Stimulated activated effector memory CD8-positive, alpha-beta T cell treated with anti-CD3 and anti-CD28 coated beads, Interleukin-12 subunit alpha, Interleukin-12 subunit beta, amount 100 ng/mL, for 72 hours (primary cell): Measurements from ENCODE around the gene SLC52A3.

Source experiments
- ATAC-seq: fragments of 150-1000 bp; cut with Tn5 transposase; 2 replicates; pipeline ENCODE4 v1.10.0; 2021
- DNase-seq, 2 donors: peaks; one replicate each; pipeline ENCODE4 v3.0.0; 2021 to 2022; ENCODE audit warnings: low spot score in 2 of 2
- H3K27ac Mint-ChIP-seq: one replicate; pipeline ENCODE4 v1.8.0; 2022; ENCODE audit warnings: mild to moderate bottlenecking, mixed read lengths
- H3K36me3 Mint-ChIP-seq: one replicate; pipeline ENCODE4 v1.8.0; 2022; ENCODE audit warnings: mild to moderate bottlenecking, mixed read lengths
- H3K4me1 Mint-ChIP-seq: one replicate; pipeline ENCODE4 v1.8.0; 2022; ENCODE audit warnings: mixed read lengths
- H3K4me3 Mint-ChIP-seq: one replicate; pipeline ENCODE4 v1.8.0; 2022; ENCODE audit warnings: mild to moderate bottlenecking, mixed read lengths
- H3K9me3 Mint-ChIP-seq: one replicate; pipeline ENCODE4 v1.8.0; 2022; ENCODE audit warnings: mixed read lengths

SLC52A3 gene

GRCh38 chr20:753136-753535 lies 15.2 kb downstream of the SLC52A3 start:
- no peak for ATAC-seq
- no peak overlapping the region for H3K27ac Mint-ChIP-seq
- DNase-seq: no peak
- H3K36me3 Mint-ChIP-seq: no peaks in the 10 kb centered on the region
- H3K4me1 Mint-ChIP-seq: no peaks in the 10 kb centered on the region
- H3K9me3 Mint-ChIP-seq: no peaks in the 10 kb centered on the region
- H3K4me3 Mint-ChIP-seq: no peak overlapping the region

DNA sequence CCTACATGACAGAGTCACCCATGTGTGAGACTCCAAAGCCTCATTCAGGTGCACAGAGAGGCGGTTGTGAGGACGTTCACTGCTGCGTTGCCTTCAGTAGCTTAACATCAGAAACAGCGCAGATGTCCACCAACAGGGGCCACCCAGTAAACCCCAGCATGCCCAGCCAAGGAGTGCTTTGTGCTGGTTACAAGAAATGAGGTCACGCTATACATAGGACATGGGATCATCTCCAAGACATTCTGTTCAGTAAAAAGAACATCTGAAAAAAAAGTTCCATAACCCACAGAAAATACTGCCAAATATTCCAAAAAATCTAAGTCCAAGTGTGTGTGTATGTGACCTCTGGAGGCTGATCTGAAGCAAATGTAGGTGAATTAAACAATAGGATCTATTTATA lies 16.0 kb downstream of the SLC52A3 start:
- DNase-seq (no peak), ATAC-seq (no peak)
- no peaks in the 10 kb centered on the region for H3K36me3 Mint-ChIP-seq
- H3K27ac Mint-ChIP-seq: no peak overlapping the region
- no peaks in the 10 kb centered on the region for H3K4me1 Mint-ChIP-seq
- no peak overlapping the region for H3K4me3 Mint-ChIP-seq
- H3K9me3 Mint-ChIP-seq: no peaks in the 10 kb centered on the region

DNA sequence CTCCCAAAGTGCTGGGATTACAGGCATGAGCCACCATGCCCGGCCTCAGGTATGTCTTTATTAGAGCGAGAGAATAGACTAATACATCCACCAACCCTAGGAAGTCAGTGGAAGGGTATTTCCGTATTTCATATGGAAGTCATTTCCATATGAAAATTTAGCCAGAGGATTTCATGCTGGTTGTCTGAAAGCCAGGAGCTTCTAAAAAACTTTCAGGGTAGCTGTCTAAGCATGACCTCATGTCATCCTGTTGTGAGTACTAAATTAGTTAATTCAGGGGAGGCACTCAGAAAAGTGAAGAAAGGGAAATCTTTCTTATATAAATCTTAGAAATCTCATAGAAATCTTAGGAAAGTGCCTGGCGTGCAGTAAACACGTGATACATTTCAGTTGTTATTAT lies 16.5 kb downstream of the SLC52A3 start:
- H3K4me1 Mint-ChIP-seq: no peaks in the 10 kb centered on the region
- H3K4me3 Mint-ChIP-seq: no peak overlapping the region

DNA sequence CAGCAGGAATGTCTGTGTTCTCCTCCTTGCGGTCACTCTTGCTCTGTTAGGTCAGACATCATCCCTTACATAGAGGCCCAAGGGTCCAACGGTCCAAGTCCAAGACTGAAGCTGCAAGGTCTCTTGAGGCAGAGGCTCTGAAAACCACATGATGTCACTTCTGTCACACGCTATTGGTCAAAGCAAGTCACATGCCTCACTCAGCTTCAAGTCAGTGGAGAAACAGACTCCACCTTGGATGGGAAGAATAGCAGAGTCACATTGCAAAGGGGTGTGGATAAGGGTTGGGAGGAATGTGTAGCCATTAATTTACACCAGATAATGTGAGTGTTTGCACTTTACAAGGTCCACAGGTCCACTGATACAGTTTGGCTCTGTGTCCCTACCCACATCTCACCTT lies 17.5 kb downstream of the SLC52A3 start:
- H3K9me3 Mint-ChIP-seq: peaks cover 3% of the 10 kb centered on the region
- H3K36me3 Mint-ChIP-seq: no peaks in the 10 kb centered on the region
- H3K4me3 Mint-ChIP-seq: no peak overlapping the region
- no peak for ATAC-seq
- DNase-seq: no peak
- no peak overlapping the region for H3K27ac Mint-ChIP-seq
- H3K4me1 Mint-ChIP-seq: no peaks in the 10 kb centered on the region

More for the DNA sequence above, 16.5 kb downstream of the SLC52A3 start:
- DNase-seq (no peak), ATAC-seq (no peak)
- Mint-ChIP-seq H3K36me3 (no peaks in the 10 kb centered on the region), H3K27ac (no peak overlapping the region), H3K9me3 (no peaks in the 10 kb centered on the region)

DNA sequence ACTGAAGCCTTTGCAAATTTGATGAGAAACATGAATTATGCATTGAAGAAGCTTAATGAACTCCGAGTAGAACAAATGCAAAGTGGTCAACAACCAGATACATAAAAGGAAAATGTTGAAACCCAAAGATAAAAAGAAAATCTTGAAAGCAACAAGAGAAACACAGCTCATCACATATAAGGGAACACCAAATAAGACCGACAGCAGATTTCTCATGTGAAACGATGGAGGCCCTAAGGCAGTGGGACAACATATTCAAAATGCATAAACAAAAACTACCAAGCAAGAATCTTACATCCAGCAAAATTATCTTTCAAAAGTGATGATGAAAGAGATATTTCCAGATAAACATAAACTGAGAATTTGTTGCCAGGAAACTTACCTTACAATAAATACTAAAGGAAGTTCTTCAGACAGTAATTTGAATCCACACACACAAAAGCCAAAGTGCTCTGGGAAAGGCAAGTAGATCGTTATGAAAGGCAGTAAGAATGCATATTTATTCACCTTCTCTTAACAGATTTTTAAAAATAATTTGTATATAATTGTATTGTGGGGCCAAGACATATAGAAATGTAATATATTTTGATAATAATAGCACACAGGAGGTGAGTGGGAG lies 22.5 kb downstream of the SLC52A3 start:
- Mint-ChIP-seq H3K36me3 (no peaks in the 10 kb centered on the region), H3K9me3 (peaks cover 8% of the 10 kb centered on the region), H3K4me3 (no peak overlapping the region), H3K27ac (no peak overlapping the region), H3K4me1 (no peaks in the 10 kb centered on the region)
- ATAC-seq: no peak
- DNase-seq: no peak

DNA sequence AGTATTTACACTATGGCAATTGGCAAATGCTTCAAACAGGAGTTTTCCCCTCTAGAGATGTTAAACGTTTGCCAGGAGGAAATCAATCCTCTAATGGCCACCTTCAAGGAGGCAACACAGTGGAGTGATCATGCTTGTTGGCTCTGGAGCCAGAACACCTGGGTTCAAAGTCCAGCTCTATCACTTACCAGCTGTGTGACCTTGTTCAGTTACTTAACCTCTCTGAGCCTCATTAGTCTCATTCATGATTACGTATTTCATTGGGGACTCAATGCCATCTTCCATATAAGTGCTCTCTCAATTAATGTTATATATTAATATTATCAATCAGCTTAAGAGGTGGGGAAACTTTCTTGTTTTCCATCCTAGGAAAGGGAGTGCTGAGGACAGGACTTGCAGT lies 26.1 kb downstream of the SLC52A3 start:
- no peak overlapping the region for H3K4me3 Mint-ChIP-seq
- H3K36me3 Mint-ChIP-seq: no peaks in the 10 kb centered on the region
- ATAC-seq (no peak), DNase-seq (no peak)
- no peak overlapping the region for H3K27ac Mint-ChIP-seq
- peaks cover 8% of the 10 kb centered on the region for H3K9me3 Mint-ChIP-seq
- H3K4me1 Mint-ChIP-seq: no peaks in the 10 kb centered on the region

DNA sequence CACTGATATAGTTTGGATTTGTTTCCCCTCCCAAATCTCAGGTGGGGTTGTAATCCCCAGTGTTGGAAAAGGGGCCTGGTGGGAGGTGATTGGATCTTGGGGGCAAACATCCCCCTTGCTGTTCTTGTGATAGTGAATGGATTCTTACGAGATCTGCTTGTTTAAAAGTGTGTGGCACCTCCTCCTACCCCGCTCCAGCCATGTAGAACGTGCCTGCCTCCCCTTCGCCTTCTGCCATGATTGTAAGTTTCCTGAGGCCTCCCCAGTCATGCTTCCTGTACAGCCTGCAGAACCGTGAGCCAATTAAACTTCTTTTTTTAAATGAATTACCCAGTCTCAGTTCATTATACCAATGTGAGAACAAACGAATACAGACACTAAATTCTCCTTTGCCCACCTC lies 26.7 kb downstream of the SLC52A3 start:
- Mint-ChIP-seq H3K27ac (no peak overlapping the region), H3K4me1 (no peaks in the 10 kb centered on the region), H3K36me3 (no peaks in the 10 kb centered on the region), H3K4me3 (no peak overlapping the region), H3K9me3 (peaks cover 8% of the 10 kb centered on the region)
- DNase-seq (no peak), ATAC-seq (no peak)

DNA sequence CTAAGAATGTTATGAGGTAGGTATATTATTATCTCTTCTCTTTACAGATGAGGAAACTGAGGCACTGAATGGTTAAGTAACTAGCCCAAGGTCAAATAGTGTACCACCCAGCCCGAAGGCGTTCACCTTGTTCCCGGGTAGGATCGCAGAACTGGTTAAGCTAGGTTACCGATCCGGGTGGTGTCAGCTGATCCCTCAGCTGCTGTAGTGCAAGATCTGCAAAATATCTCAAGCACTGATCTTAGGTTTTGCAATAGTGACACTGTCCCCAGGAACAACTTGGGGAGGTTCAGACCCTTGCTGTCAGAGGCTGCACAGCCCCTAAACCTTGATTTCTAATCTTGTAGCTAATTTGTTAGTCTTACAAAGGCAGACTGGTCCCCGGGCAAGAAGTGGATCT lies 28.1 kb downstream of the SLC52A3 start:
- DNase-seq (no peak), ATAC-seq (no peak)
- Mint-ChIP-seq H3K9me3 (peaks cover under 1% of the 10 kb centered on the region), H3K4me1 (no peaks in the 10 kb centered on the region), H3K36me3 (no peaks in the 10 kb centered on the region), H3K27ac (no peak overlapping the region), H3K4me3 (no peak overlapping the region)

DNA sequence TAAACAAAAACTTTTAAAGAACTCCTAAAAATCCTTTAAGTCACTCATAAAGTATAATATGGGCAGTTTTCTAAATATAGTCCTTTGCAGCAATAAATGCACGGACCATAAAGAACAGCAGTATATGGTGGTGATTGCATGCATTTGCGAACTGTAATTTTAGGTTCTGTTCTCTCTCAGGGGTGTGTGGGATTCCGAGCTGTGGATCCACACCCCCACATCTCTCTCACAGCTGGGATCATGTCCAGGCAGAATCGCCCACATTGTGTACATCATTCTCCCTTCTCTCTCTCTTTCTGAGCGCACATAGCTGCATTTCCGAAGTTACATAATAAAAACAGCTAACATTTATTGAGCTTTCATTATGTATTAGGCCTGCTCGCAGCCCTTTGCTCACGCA lies 28.6 kb downstream of the SLC52A3 start:
- Mint-ChIP-seq H3K4me1 (no peaks in the 10 kb centered on the region), H3K36me3 (no peaks in the 10 kb centered on the region), H3K27ac (no peak overlapping the region), H3K9me3 (no peaks in the 10 kb centered on the region), H3K4me3 (no peak overlapping the region)
- ATAC-seq (no peak), DNase-seq (no peak)

GRCh38 chr20:733861-734260 lies 34.4 kb downstream of the SLC52A3 start:
- Mint-ChIP-seq H3K4me3 (no peak overlapping the region), H3K9me3 (no peaks in the 10 kb centered on the region), H3K4me1 (no peaks in the 10 kb centered on the region), H3K27ac (no peak overlapping the region), H3K36me3 (no peaks in the 10 kb centered on the region)
- no peak for DNase-seq
- no peak for ATAC-seq

- ATAC-seq: no peak
- no peaks in the 10 kb centered on the region for H3K4me1 Mint-ChIP-seq
- no peak for DNase-seq
- no peaks in the 10 kb centered on the region for H3K9me3 Mint-ChIP-seq
- H3K27ac Mint-ChIP-seq: no peak overlapping the region
- H3K36me3 Mint-ChIP-seq: no peaks in the 10 kb centered on the region
- H3K4me3 Mint-ChIP-seq: no peak overlapping the region
Observed at GRCh38 chr20:732727-733126, 35.6 kb downstream of the SLC52A3 start.

GRCh38 chr20:731891-732560 lies 36.3 kb downstream of the SLC52A3 start:
- Mint-ChIP-seq H3K4me1 (no peaks in the 10 kb centered on the region), H3K4me3 (no peak overlapping the region), H3K27ac (no peak overlapping the region), H3K36me3 (no peaks in the 10 kb centered on the region), H3K9me3 (no peaks in the 10 kb centered on the region)
- no peak for ATAC-seq
- DNase-seq: no peak

DNA sequence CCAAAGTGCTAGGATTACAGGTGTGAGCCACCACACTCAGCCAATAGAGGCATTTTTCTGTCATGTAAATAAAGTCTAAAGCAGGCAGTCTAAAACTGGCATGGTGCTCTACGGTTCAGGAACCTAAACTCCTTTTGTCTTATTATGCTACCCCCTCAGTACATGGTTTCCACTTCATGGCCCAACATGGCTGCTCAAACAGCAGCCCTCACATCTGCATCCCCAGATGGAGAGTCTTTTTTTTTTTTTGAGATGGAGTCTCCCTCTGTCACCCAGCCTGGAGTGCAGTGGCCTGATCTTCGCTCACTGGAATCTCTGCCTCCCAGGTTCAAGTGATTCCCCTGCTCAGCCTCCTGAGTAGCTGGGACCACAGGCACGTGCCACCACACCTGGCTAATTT lies 38.3 kb downstream of the SLC52A3 start:
- H3K4me3 Mint-ChIP-seq: no peak overlapping the region
- H3K27ac Mint-ChIP-seq: no peak overlapping the region
- ATAC-seq (no peak), DNase-seq (no peak)
- no peaks in the 10 kb centered on the region for H3K36me3 Mint-ChIP-seq
- no peaks in the 10 kb centered on the region for H3K9me3 Mint-ChIP-seq
- no peaks in the 10 kb centered on the region for H3K4me1 Mint-ChIP-seq

GRCh38 chr20:728256-728944 lies 39.9 kb downstream of the SLC52A3 start:
- DNase-seq: peak; percentile 6 to 55

GRCh38 chr20:726160-726559 lies 42.1 kb downstream of the SLC52A3 start:
- DNase-seq (no peak), ATAC-seq (no peak)
- Mint-ChIP-seq H3K4me1 (no peaks in the 10 kb centered on the region), H3K4me3 (no peak overlapping the region), H3K27ac (no peak overlapping the region), H3K9me3 (no peaks in the 10 kb centered on the region), H3K36me3 (no peaks in the 10 kb centered on the region)

More at GRCh38 chr20:728256-728944, 39.9 kb downstream of the SLC52A3 start:
- Mint-ChIP-seq H3K4me3 (no peak overlapping the region), H3K36me3 (no peaks in the 10 kb centered on the region), H3K27ac (no peak overlapping the region), H3K9me3 (no peaks in the 10 kb centered on the region), H3K4me1 (no peaks in the 10 kb centered on the region)
- peak; percentile 70 for ATAC-seq

GRCh38 chr20:725491-725890 lies 42.8 kb downstream of the SLC52A3 start:
- DNase-seq (no peak), ATAC-seq (no peak)
- H3K9me3 Mint-ChIP-seq: no peaks in the 10 kb centered on the region
- no peak overlapping the region for H3K27ac Mint-ChIP-seq
- no peaks in the 10 kb centered on the region for H3K4me1 Mint-ChIP-seq
- no peaks in the 10 kb centered on the region for H3K36me3 Mint-ChIP-seq
- H3K4me3 Mint-ChIP-seq: no peak overlapping the region
